Esophagus (tissue), 2 donors: ENCODE data around the gene FIG4. TPM values are rescaled to one million over a fixed set of nuclear protein-coding genes. Genes with fewer than 3 reads are reported as not detected.
"Not testable (repeated sequence)": the region's sequence is repeated elsewhere in the genome, so short reads cannot be mapped to it uniquely, and the experiment has no call there.

ENCODE experiments used
- H3K27ac ChIP-seq, 2 donors: one replicate each; pipeline ENCODE4 v1.5.1; 2013; ENCODE audit warnings: low read depth in 2 of 2, mild to moderate bottlenecking in 2 of 2, inconsistent platforms in 1 of 2, low read length in 1 of 2, moderate library complexity in 1 of 2
- H3K27me3 ChIP-seq, 2 donors: one replicate each; pipeline ENCODE4 v1.6.1; 2013; ENCODE audit warnings: low read length in 2 of 2, control low read depth in 1 of 2, mild to moderate bottlenecking in 1 of 2; ENCODE audit not compliant: insufficient read depth in 2 of 2, control insufficient read depth in 1 of 2
- H3K36me3 ChIP-seq, 2 donors: one replicate each; pipeline ENCODE4 v1.6.1; 2013; ENCODE audit warnings: low read length in 1 of 2; ENCODE audit not compliant: control insufficient read depth in 2 of 2, insufficient read depth in 2 of 2
- H3K4me1 ChIP-seq, 2 donors: one replicate each; pipeline ENCODE4 v1.6.1; 2013; ENCODE audit warnings: low read length in 1 of 2; ENCODE audit not compliant: control insufficient read depth in 2 of 2, insufficient read depth in 2 of 2
- H3K4me3 ChIP-seq, 2 donors: one replicate each; pipeline ENCODE4 v1.5.1; 2013; ENCODE audit warnings: low read length in 2 of 2, mild to moderate bottlenecking in 2 of 2, low read depth in 1 of 2, moderate library complexity in 1 of 2
- H3K9me3 ChIP-seq, 2 donors: one replicate each; pipeline ENCODE4 v1.6.1; 2013; ENCODE audit warnings: mild to moderate bottlenecking in 2 of 2, low read depth in 1 of 2, low read length in 1 of 2, moderate library complexity in 1 of 2; ENCODE audit not compliant: control insufficient read depth in 2 of 2, insufficient read depth in 1 of 2
- WGBS, 2 donors: extraction: QIAGEN DNeasy Blood & Tissue Kit; methylation state at CpG; one replicate each; pipeline ENCODE4 v1.1.7; 2013; 5-methylcytosine and 5-hydroxymethylcytosine counted together
- polyA plus RNA-seq, 2 donors: library from polyadenylated mRNA; stranded (reverse); fragments of 200-250 nt; gene quantifications; one replicate each; pipeline ENCODE4 v1.2.3, GENCODE V29; 2013
- donor health status: healthy with polysubstance abuse.
- donor health status: Bipolar disorder and iron deficiency.

Gene FIG4
- polyA plus RNA-seq, 2 donors = 5.2 to 6.6 TPM

GRCh38 chr6:109762769-109763441 is 71.8 kb downstream of the FIG4 start:
- Histone ChIP-seq H3K36me3 (peaks cover 0 to 2% of the 10 kb centered on the region in 2 donors), H3K4me3 (no peak overlapping the region), H3K9me3 (no peaks in the 10 kb centered on the region), H3K27me3 (no peaks in the 10 kb centered on the region), H3K4me1 (no peaks in the 10 kb centered on the region), H3K27ac (no peak overlapping the region)
- WGBS, 2 donors = 2 to 64% methylated on average over 1 of the region's 1 CpG

GRCh38 chr6:109766167-109766566 is 75.1 kb downstream of the FIG4 start:
- Histone ChIP-seq H3K4me1 (no peaks in the 10 kb centered on the region), H3K36me3 (peaks cover 0 to 4% of the 10 kb centered on the region in 2 donors)
- 92 to 97% methylated on average over 3 of the region's 3 CpGs for WGBS, 2 donors

DNA sequence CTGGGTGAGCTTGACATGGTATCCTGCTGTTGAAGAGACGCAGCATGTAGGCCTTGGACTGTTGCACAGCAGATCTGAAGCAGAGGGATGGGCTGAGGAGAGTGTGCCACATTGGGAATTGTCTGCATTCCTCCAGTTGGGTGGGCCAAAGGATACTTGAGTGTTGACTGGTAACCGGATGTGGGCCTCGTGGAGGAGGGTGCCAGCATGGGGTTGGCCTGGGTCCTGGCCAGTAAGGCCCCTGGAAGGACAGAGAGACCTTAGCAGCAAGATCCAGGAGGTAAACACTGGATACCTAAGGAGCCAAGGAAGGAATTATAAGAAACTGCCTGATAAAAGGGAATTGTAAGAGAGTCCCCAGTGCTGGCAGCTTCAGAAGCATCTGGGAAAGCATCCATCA is 76.9 kb downstream of the FIG4 start:
- Histone ChIP-seq H3K27ac (no peak overlapping the region), H3K36me3 (peaks cover 0 to 4% of the 10 kb centered on the region in 2 donors), H3K4me1 (no peaks in the 10 kb centered on the region), H3K4me3 (no peak overlapping the region), H3K27me3 (no peaks in the 10 kb centered on the region), H3K9me3 (no peaks in the 10 kb centered on the region)
- 87% methylated on average over 3 of the region's 3 CpGs for WGBS, 2 donors

More at GRCh38 chr6:109766167-109766566, 75.1 kb downstream of the FIG4 start:
- Histone ChIP-seq H3K27me3 (no peaks in the 10 kb centered on the region), H3K27ac (no peak overlapping the region), H3K4me3 (no peak overlapping the region), H3K9me3 (no peaks in the 10 kb centered on the region)

DNA sequence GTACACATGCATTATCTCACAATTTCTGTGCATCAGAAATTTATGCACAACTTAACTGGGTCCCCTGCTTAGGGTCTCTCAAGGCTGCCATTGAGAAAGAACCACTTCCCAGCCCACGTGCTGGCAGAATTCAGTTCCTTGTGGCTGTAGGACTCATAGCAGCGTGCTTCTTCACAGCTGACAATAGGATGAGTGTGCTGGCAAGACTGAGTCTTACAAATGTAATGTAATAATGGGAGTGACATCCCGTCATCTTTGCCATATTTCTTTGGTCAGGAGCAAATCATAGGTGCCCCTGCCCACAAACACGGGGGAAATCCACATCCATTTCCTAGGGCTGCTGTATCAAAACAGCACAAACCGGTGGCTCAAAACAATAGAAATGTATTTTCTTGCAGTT is 77.4 kb downstream of the FIG4 start:
- WGBS, 2 donors = 84 to 92% methylated on average over 5 of the region's 5 CpGs
- Histone ChIP-seq H3K4me1 (no peaks in the 10 kb centered on the region), H3K27me3 (no peaks in the 10 kb centered on the region), H3K9me3 (no peaks in the 10 kb centered on the region), H3K36me3 (peaks cover 0 to 4% of the 10 kb centered on the region in 2 donors), H3K27ac (no peak overlapping the region), H3K4me3 (no peak overlapping the region)

- peaks cover 0 to 4% of the 10 kb centered on the region in 2 donors for H3K36me3 ChIP-seq
- no peaks in the 10 kb centered on the region for H3K4me1 ChIP-seq
- no peaks in the 10 kb centered on the region for H3K27me3 ChIP-seq
- H3K9me3 ChIP-seq = no peaks in the 10 kb centered on the region
- H3K27ac ChIP-seq = no peak overlapping the region
- no peak overlapping the region for H3K4me3 ChIP-seq
- 88% methylated on average over 3 of the region's 3 CpGs for WGBS, 2 donors
Measured at GRCh38 chr6:109769213-109769612, 78.1 kb downstream of the FIG4 start.

GRCh38 chr6:109770047-109770446 is 79.0 kb downstream of the FIG4 start:
- Histone ChIP-seq H3K27me3 (no peaks in the 10 kb centered on the region), H3K4me1 (no peaks in the 10 kb centered on the region), H3K4me3 (no peak overlapping the region), H3K9me3 (no peaks in the 10 kb centered on the region), H3K36me3 (peaks cover 0 to 4% of the 10 kb centered on the region in 2 donors), H3K27ac (no peak overlapping the region)
- 76 to 80% methylated on average over 2 of the region's 2 CpGs for WGBS, 2 donors

DNA sequence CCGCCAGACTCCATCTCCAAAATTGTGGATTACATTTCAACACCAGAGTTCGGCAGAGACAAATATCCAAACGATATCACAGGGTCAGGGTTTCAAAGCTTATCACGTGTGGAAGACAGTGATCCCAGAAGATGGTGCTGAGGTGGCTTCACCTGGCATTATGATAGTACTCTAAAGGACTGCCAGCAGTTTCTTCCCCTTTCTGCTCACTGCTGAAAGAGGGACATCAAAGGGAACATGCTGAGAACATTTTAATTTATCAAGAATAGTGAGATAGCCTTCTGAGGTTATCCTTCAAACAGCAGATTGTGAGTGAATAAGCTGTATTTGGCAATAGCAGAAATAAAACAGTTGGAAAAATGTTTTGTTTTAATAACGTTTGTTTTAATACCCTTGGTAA is 79.7 kb downstream of the FIG4 start:
- Histone ChIP-seq H3K4me3 (no peak overlapping the region), H3K27ac (no peak overlapping the region)
- 66 to 77% methylated on average over 5 of the region's 5 CpGs for WGBS, 2 donors

DNA sequence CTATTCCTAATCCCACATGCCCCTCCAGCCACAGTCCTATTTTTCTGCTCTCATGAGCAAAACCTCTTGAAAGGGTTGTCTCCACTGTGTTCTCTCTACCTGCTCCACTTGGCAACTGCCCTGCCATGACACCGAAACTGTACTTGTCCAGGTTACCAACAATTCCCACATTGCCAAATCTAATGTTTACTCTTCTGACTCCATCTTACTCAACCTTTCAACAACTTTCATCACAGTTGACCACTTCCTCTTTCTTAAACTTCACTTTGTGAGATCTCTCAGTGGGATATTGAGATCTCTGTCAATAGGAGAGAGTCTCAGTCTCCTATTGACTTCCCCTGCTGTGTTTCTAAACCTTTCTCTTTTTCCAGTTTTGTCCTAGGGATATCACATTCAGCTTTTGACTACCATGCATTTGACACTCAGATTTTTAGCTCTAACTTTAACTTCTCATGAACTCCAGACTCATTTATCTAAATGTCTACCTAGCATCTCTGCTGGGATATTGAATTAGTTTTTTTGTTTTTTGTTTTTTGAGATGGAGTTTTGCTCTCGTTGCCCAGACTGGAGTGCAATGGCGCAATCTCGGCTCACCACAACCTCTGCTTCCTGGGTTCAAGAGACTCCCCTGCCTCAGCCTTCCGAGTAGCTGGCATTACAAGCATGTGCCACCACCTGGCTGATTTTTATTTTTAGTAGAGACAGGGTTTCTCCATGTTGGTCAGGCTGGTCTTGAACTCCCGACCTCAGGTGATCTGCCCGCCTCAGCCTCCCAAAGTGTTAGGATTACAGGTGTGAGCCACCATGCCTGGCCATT is 81.1 kb downstream of the FIG4 start:
- not testable (repeated sequence) for H3K4me1 ChIP-seq, H3K4me3 ChIP-seq, H3K36me3 ChIP-seq, H3K9me3 ChIP-seq, H3K27me3 ChIP-seq, H3K27ac ChIP-seq
- 91% methylated on average over 7 of the region's 7 CpGs for WGBS, 2 donors

More for the DNA sequence above, 79.7 kb downstream of the FIG4 start:
- Histone ChIP-seq H3K9me3 (no peaks in the 10 kb centered on the region), H3K4me1 (no peaks in the 10 kb centered on the region), H3K27me3 (no peaks in the 10 kb centered on the region), H3K36me3 (peaks cover 0 to 4% of the 10 kb centered on the region in 2 donors)

GRCh38 chr6:109772883-109773431 is 81.9 kb downstream of the FIG4 start:
- 80 to 84% methylated on average over 1 of the region's 1 CpG for WGBS, 2 donors
- Histone ChIP-seq H3K4me1 (no peaks in the 10 kb centered on the region), H3K9me3 (no peaks in the 10 kb centered on the region), H3K27ac (no peak overlapping the region), H3K4me3 (no peak overlapping the region), H3K27me3 (no peaks in the 10 kb centered on the region), H3K36me3 (peaks cover 0 to 1% of the 10 kb centered on the region in 2 donors)
